SK-N-MC (cell line): ENCODE data around the gene ABL2.

Experiments used
- EZH2 ChIP-seq: fragments of 200-600 bp; sonication (generic); IDR thresholded peaks from one replicate; pipeline ENCODE4 v1.6.1; 2017; ENCODE audit warnings: antibody characterized with exemption
- FOXP2 ChIP-seq: optimal IDR thresholded peaks from 2 replicates; pipeline ENCODE3; 2011; ENCODE audit warnings: mild to moderate bottlenecking, moderate library complexity; ENCODE audit not compliant: insufficient read depth; ENCODE audit errors: extremely low read length, control extremely low read depth
- POLR2AphosphoS5 ChIP-seq: IDR thresholded peaks from 2 replicates; pipeline ENCODE4 v1.6.1; 2012; ENCODE audit warnings: mild to moderate bottlenecking, low read depth, low read length, borderline replicate concordance

DNA sequence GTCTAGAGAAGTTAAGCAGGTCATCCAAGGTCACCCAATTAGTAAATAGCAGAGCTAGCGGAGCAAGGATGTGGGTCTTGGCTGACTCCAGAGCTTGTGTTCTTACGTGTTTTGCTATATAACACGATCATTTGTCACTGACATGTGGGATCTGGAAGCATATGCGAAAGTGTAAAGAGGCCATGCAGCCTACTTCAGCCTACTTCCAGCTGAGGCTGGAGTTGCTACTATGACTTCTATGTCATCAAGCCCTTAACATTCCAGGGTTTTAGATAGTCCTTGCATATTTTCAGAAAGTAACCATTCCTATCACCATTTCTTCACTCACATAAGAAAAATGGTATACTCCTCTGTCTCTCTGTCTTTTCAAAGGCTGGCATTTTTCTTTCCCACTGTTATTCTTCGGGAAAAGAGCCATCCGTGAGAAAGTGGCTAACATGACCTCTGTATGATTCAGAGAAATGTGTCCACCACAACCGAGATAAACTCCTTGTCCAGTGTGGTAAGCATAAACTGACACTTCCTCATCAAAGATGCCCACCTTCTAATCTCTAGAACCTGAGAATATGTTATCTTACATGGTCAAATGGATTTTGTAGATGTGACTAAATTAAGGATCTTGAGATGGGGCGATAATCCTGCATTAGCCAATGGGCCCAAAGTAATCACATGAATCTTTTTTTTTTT is 24.0 kb upstream of the ABL2 start:
- TF ChIP-seq EZH2 (no peak), POLR2AphosphoS5 (no peak), FOXP2 (no peak)
